Trophoblast cell (in vitro differentiated cells and primary cell): ENCODE measurements around the gene NKAPD1.
"Not testable (repeated sequence)": the region's sequence is repeated elsewhere in the genome, so short reads cannot be mapped to it uniquely, and the experiment has no call there.

Source experiments
- DNase-seq, 2 donors: peaks; one replicate each; pipeline ENCODE4 v3.0.0-alpha.2; 2016
- H2AFZ ChIP-seq: 2 replicates; pipeline ENCODE4 v1.6.1; 2013; ENCODE audit warnings: low read length, moderate library complexity, mild to moderate bottlenecking; ENCODE audit not compliant: insufficient read depth, poor library complexity
- H2AK5ac ChIP-seq: 2 replicates; pipeline ENCODE4 v1.6.1; 2013; ENCODE audit warnings: mild to moderate bottlenecking, low read length
- H2BK120ac ChIP-seq: 2 replicates; pipeline ENCODE4 v1.6.1; 2013; ENCODE audit warnings: low read length, mild to moderate bottlenecking, moderate library complexity; ENCODE audit not compliant: insufficient read depth, poor library complexity
- H2BK12ac ChIP-seq: 2 replicates; pipeline ENCODE4 v1.6.1; 2013; ENCODE audit warnings: mild to moderate bottlenecking, low read length, moderate library complexity
- H2BK5ac ChIP-seq: 2 replicates; pipeline ENCODE4 v1.6.1; 2013; ENCODE audit warnings: low read length, low read depth, moderate library complexity, mild to moderate bottlenecking; ENCODE audit not compliant: poor library complexity
- H3K14ac ChIP-seq: 2 replicates; pipeline ENCODE4 v1.6.1; 2013; ENCODE audit warnings: mild to moderate bottlenecking, low read length
- H3K18ac ChIP-seq: 2 replicates; pipeline ENCODE4 v1.6.1; 2013; ENCODE audit warnings: mild to moderate bottlenecking, low read length
- H3K23ac ChIP-seq: 2 replicates; pipeline ENCODE4 v1.6.1; 2013; ENCODE audit warnings: low read length
- H3K27ac ChIP-seq: 2 replicates; pipeline ENCODE4 v1.5.1; 2013; ENCODE audit warnings: low read depth, mild to moderate bottlenecking, inconsistent platforms, low read length, moderate library complexity
- H3K27me3 ChIP-seq: 2 replicates; pipeline ENCODE4 v1.6.1; 2013; ENCODE audit warnings: inconsistent platforms, mild to moderate bottlenecking, low read length, moderate library complexity; ENCODE audit not compliant: insufficient read depth
- H3K36me3 ChIP-seq, 2 experiments: 1 replicate in 1 of 2; 2 replicates in 1 of 2; pipeline ENCODE4 v1.6.1; 2013; ENCODE audit warnings: low read length in 2 of 2, mild to moderate bottlenecking in 2 of 2, moderate library complexity in 1 of 2; ENCODE audit not compliant: insufficient read depth in 2 of 2, control insufficient read depth in 1 of 2
- H3K4ac ChIP-seq: 2 replicates; pipeline ENCODE4 v1.6.1; 2013; ENCODE audit warnings: low read depth, mild to moderate bottlenecking, low read length, moderate library complexity
- H3K4me1 ChIP-seq, 2 experiments: 1 replicate in 1 of 2; 2 replicates in 1 of 2; pipeline ENCODE4 v1.6.1; 2013; ENCODE audit warnings: low read length in 2 of 2, mild to moderate bottlenecking in 2 of 2, moderate library complexity in 1 of 2; ENCODE audit not compliant: insufficient read depth in 2 of 2, control insufficient read depth in 1 of 2
- H3K4me2 ChIP-seq: 2 replicates; pipeline ENCODE4 v1.6.1; 2013; ENCODE audit warnings: inconsistent platforms, mild to moderate bottlenecking, low read length, moderate library complexity
- H3K4me3 ChIP-seq: 2 replicates; pipeline ENCODE4 v1.5.1; 2013; ENCODE audit warnings: mild to moderate bottlenecking, low read depth, low read length, inconsistent platforms
- H3K79me1 ChIP-seq: one replicate; pipeline ENCODE4 v1.6.1; 2013; ENCODE audit warnings: low read length
- H3K79me2 ChIP-seq: 2 replicates; pipeline ENCODE4 v1.6.1; 2013; ENCODE audit warnings: low read length, mild to moderate bottlenecking; ENCODE audit not compliant: control insufficient read depth, insufficient read depth, poor library complexity
- H3K9ac ChIP-seq: 2 replicates; pipeline ENCODE4 v1.6.1; 2013; ENCODE audit warnings: mild to moderate bottlenecking, low read length
- H3K9me3 ChIP-seq: 2 replicates; pipeline ENCODE4 v1.6.1; 2013; ENCODE audit warnings: low read depth, mild to moderate bottlenecking, control low read depth, inconsistent platforms, low read length; ENCODE audit not compliant: insufficient read depth
- H4K12ac ChIP-seq: 2 replicates; pipeline ENCODE4 v1.6.1; 2013; ENCODE audit warnings: low read depth, mild to moderate bottlenecking, low read length, moderate library complexity
- H4K8ac ChIP-seq: 2 replicates; pipeline ENCODE4 v1.6.1; 2013; ENCODE audit warnings: low read depth, mild to moderate bottlenecking, low read length, moderate library complexity
- H4K91ac ChIP-seq: one replicate; pipeline ENCODE4 v1.6.1; 2013; ENCODE audit warnings: low read depth, mild to moderate bottlenecking, low read length, moderate library complexity
- WGBS: extraction: QIAGEN DNeasy Blood & Tissue Kit; methylation state at CpG from one replicate; pipeline ENCODE4 v1.1.7; 2013; ENCODE audit warnings: missing lambda C conversion rate; ENCODE audit not compliant: insufficient read length, insufficient coverage; ENCODE audit errors: extremely low coverage; 5-methylcytosine and 5-hydroxymethylcytosine counted together

The NKAPD1 gene

DNA sequence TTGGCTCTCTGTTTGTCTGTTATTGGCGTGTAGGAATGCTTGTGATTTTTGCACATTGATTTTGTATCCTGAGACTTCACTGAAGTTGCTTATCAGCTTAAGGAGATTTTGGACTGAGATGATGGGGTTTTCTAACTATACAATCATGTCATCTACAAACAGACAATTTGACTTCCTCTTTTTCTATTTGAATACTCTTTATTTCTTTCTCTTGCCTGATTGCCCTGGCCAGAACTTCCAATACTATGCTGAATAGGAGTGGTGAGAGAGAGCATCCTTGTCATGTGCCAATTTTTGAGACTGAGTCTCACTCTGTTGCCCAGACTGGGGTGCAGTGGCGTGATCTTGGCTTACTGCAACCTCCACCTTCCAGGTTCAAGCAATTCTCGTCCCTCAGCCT is 25.8 kb upstream of the NKAPD1 start:
- H2BK12ac ChIP-seq, H3K79me2 ChIP-seq, H3K4me2 ChIP-seq, H3K27me3 ChIP-seq, H3K14ac ChIP-seq, H4K91ac ChIP-seq, H4K12ac ChIP-seq, H2AK5ac ChIP-seq, H4K8ac ChIP-seq, H3K9ac ChIP-seq, H3K27ac ChIP-seq, H3K4me1 ChIP-seq, H2BK5ac ChIP-seq, H3K9me3 ChIP-seq, H3K18ac ChIP-seq, H2AFZ ChIP-seq, DNase-seq, H3K4ac ChIP-seq, H3K4me3 ChIP-seq, H2BK120ac ChIP-seq, H3K23ac ChIP-seq, H3K79me1 ChIP-seq: not testable (repeated sequence)
- WGBS, result no CpG with 5 or more reads among the region's 3 CpGs
- H3K36me3 ChIP-seq, result peaks cover 17 to 22% of the 10 kb centered on the region in 2 experiments

DNA sequence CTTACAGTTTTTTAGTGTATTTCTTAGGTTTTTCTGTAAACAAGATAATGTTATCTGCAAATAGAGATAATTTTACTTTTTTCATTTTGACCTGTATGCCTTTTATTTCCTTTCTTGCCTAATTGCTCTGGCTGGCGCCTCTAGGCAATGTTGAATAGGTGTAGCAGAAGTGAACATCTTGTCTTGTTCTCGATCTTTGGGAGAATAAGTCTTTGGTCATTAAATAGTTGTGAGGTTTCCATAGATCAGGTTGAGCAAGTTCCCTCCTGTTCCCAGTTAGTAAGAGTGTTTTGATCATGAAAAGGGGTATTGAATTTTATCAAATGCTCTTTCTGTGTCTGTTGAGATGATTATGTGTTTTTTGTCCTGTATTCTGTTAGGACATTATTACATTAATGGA is 24.3 kb upstream of the NKAPD1 start:
- no peak overlapping the region for H3K4me3 ChIP-seq
- H3K23ac ChIP-seq, result no peak overlapping the region
- H3K79me1 ChIP-seq, result no peaks in the 10 kb centered on the region
- DNase-seq, result peak in 1 of 2 donors; percentile 26
- no peak overlapping the region for H2BK5ac ChIP-seq
- H2BK120ac ChIP-seq, result no peak overlapping the region
- H2AK5ac ChIP-seq, result no peak overlapping the region
- H4K8ac ChIP-seq, result no peak overlapping the region
- no peak overlapping the region for H3K9ac ChIP-seq
- WGBS, result no CpG with 5 or more reads among the region's 2 CpGs
- no peak overlapping the region for H3K4me2 ChIP-seq
- H3K36me3 ChIP-seq, result peaks cover 20 to 22% of the 10 kb centered on the region in 2 experiments
- no peaks in the 10 kb centered on the region for H3K79me2 ChIP-seq
- H2AFZ ChIP-seq, result no peak overlapping the region
- H3K9me3 ChIP-seq, result no peaks in the 10 kb centered on the region
- no peak overlapping the region for H3K4ac ChIP-seq
- no peaks in the 10 kb centered on the region for H3K27me3 ChIP-seq
- no peak overlapping the region for H3K14ac ChIP-seq
- no peak overlapping the region for H2BK12ac ChIP-seq
- no peaks in the 10 kb centered on the region for H3K4me1 ChIP-seq
- H4K12ac ChIP-seq, result no peak overlapping the region
- no peak overlapping the region for H3K27ac ChIP-seq
- no peak overlapping the region for H4K91ac ChIP-seq
- no peak overlapping the region for H3K18ac ChIP-seq

DNA sequence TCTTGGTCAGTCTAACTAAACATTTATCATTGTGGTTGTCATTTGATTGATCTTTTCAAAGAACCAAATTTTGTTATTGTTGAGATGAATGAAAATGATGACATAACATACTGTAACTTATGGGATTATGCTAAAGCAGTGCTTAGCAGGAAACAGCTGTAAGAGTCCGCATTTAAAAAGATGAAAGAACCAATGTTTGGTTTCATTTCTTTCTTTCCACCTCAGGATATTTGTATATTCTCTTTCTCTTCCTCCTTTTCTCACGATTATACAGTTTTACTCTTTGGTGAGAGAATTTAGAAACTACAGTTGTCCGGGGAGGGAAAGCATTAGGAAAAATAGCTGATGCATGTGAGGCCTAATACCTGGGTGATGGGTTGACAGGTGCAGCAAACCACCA is 23.4 kb upstream of the NKAPD1 start:
- H2BK120ac ChIP-seq, result no peak overlapping the region
- no peak for DNase-seq
- H3K27me3 ChIP-seq, result no peaks in the 10 kb centered on the region
- H3K4ac ChIP-seq, result no peak overlapping the region
- no peaks in the 10 kb centered on the region for H3K9me3 ChIP-seq
- H3K79me2 ChIP-seq, result no peaks in the 10 kb centered on the region
- H2BK5ac ChIP-seq, result no peak overlapping the region
- H4K8ac ChIP-seq, result no peak overlapping the region
- H3K4me2 ChIP-seq, result no peak overlapping the region
- H3K23ac ChIP-seq, result no peak overlapping the region
- no peak overlapping the region for H3K4me3 ChIP-seq
- H2BK12ac ChIP-seq, result no peak overlapping the region
- no peak overlapping the region for H4K12ac ChIP-seq
- no peak overlapping the region for H3K9ac ChIP-seq
- no peak overlapping the region for H3K14ac ChIP-seq
- no peak overlapping the region for H3K18ac ChIP-seq
- no peaks in the 10 kb centered on the region for H3K79me1 ChIP-seq
- no peak overlapping the region for H2AFZ ChIP-seq
- no peak overlapping the region for H3K27ac ChIP-seq
- H4K91ac ChIP-seq, result no peak overlapping the region
- no CpG with 5 or more reads among the region's 3 CpGs for WGBS
- peaks cover 15 to 16% of the 10 kb centered on the region in 2 experiments for H3K36me3 ChIP-seq
- no peak overlapping the region for H2AK5ac ChIP-seq
- H3K4me1 ChIP-seq, result no peaks in the 10 kb centered on the region

DNA sequence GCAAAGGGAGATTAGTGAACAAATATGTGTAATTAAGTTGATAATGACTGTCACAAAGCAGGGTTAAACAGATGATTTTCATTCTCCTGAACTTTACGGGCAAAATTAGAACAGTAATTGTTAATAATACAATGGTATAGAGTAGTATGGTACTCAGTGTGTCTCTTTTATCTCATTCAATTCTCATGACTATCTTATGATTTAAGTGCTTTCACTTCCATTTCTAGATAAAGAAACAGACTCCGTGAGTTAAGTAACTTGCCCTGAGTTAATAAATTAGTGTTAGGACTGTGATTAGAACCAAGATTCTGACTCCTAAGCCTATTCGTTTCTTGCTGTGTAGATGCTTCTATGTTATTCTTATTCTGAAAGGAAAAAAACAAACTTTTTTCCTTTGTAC is 22.3 kb upstream of the NKAPD1 start:
- WGBS, result no CpG with 5 or more reads among the region's 3 CpGs
- Histone ChIP-seq H4K8ac (no peak overlapping the region), H3K14ac (no peak overlapping the region), H3K4me2 (no peak overlapping the region), H3K79me1 (no peaks in the 10 kb centered on the region), H3K9ac (no peak overlapping the region), H3K4me3 (no peak overlapping the region), H4K12ac (no peak overlapping the region), H3K27me3 (no peaks in the 10 kb centered on the region), H3K4me1 (no peaks in the 10 kb centered on the region), H2AFZ (no peak overlapping the region), H4K91ac (no peak overlapping the region), H3K23ac (no peak overlapping the region), H3K9me3 (no peaks in the 10 kb centered on the region), H3K18ac (no peak overlapping the region), H3K36me3 (peaks cover 15 to 16% of the 10 kb centered on the region in 2 experiments), H3K27ac (no peak overlapping the region), H2BK120ac (no peak overlapping the region), H3K79me2 (no peaks in the 10 kb centered on the region), H2BK12ac (no peak overlapping the region), H3K4ac (no peak overlapping the region), H2BK5ac (no peak overlapping the region), H2AK5ac (no peak overlapping the region)
- no peak for DNase-seq
